HepG2 (cell line): ENCODE measurements around the gene C22orf15. TPM values are rescaled to one million over a fixed set of nuclear protein-coding genes. Genes with fewer than 3 reads are reported as not detected.

Source experiments
- ATRX ChIP-seq: sonication (generic); formaldehyde crosslinking; IDR thresholded peaks from 2 replicates; pipeline ENCODE4 v1.4.0; 2020; ENCODE audit warnings: missing genetic modification reagents, borderline replicate concordance
- KAT8 ChIP-seq: IDR thresholded peaks from 2 replicates; pipeline ENCODE4 v1.6.1; 2016; ENCODE audit warnings: missing genetic modification reagents, missing compliant biosample characterization
- MAFG ChIP-seq: sonication (generic); formaldehyde crosslinking; IDR thresholded peaks from 2 replicates; pipeline ENCODE4 v1.5.1; 2020; ENCODE audit warnings: mild to moderate bottlenecking, missing genetic modification reagents
- MTA1 ChIP-seq: sonication (generic); formaldehyde crosslinking; IDR thresholded peaks from 2 replicates; pipeline ENCODE4 v1.4.0; 2020; ENCODE audit warnings: missing genetic modification reagents, mild to moderate bottlenecking, borderline replicate concordance
- PHF20 ChIP-seq: sonication (generic); formaldehyde crosslinking; IDR thresholded peaks from 2 replicates; pipeline ENCODE4 v1.5.0; 2020; ENCODE audit warnings: mild to moderate bottlenecking, missing genetic modification reagents
- SALL2 ChIP-seq: sonication (generic); formaldehyde crosslinking; IDR thresholded peaks from 2 replicates; pipeline ENCODE4 v1.8.1; 2023; ENCODE audit warnings: mild to moderate bottlenecking, missing genetic modification reagents, inconsistent platforms
- TCF7L2 ChIP-seq: IDR thresholded peaks from 2 replicates; pipeline ENCODE4 v1.6.1; 2011; ENCODE audit warnings: mild to moderate bottlenecking, low read depth, low read length, moderate library complexity
- ZIK1 ChIP-seq: sonication (generic); formaldehyde crosslinking; IDR thresholded peaks from 2 replicates; pipeline ENCODE4 v1.5.0; 2020; ENCODE audit warnings: mild to moderate bottlenecking, low read depth, missing genetic modification reagents, borderline replicate concordance
- ZKSCAN8 ChIP-seq: IDR thresholded peaks from 2 replicates; pipeline ENCODE4 v1.6.1; 2016; ENCODE audit warnings: borderline replicate concordance, missing genetic modification reagents, missing compliant biosample characterization
- ZNF234 ChIP-seq: sonication (generic); formaldehyde crosslinking; conservative IDR thresholded peaks from 2 replicates; pipeline ENCODE4 v1.5.1; 2020; ENCODE audit warnings: mild to moderate bottlenecking, missing genetic modification reagents
- ZNF431 ChIP-seq: sonication (generic); formaldehyde crosslinking; IDR thresholded peaks from 2 replicates; pipeline ENCODE4 v1.9.0; 2022; ENCODE audit warnings: missing genetic modification reagents, low read depth, mild to moderate bottlenecking, borderline replicate concordance
- ZNF777 ChIP-seq: sonication (generic); formaldehyde crosslinking; IDR thresholded peaks from 2 replicates; pipeline ENCODE4 v1.4.0; 2020; ENCODE audit warnings: missing genetic modification reagents
- polyA plus RNA-seq, 8 experiments: library from polyadenylated mRNA; depleted of rRNA in 3 of 8; stranded (reverse) in 7 of 8; unstranded in 1 of 8; fragments of >200 nt; fragmentation: Illumina TruSeq in 4 of 8; extraction: Trizol in 4 of 8; gene quantifications; 2 replicates each; pipeline versions ENCODE4 v1.2.1 to v1.2.3, GENCODE V29; 2011 to 2016; ENCODE audit warnings: low read depth in 4 of 8, missing spikeins in 1 of 8, mixed read lengths in 1 of 8; ENCODE audit not compliant: insufficient read depth in 1 of 8
- total RNA-seq, 5 experiments: library from RNA; depleted of rRNA; stranded (reverse); fragments of >200 nt; fragmentation: Illumina TruSeq; extraction: Trizol; gene quantifications; 2 replicates each; pipeline ENCODE4 v1.2.3, GENCODE V29; 2016; ENCODE audit warnings: low read depth in 1 of 5
- TF ChIP-seq, protein P1 (sequence below): sonication (generic); formaldehyde crosslinking; IDR thresholded peaks from 2 replicates; pipeline ENCODE4 v1.5.1; 2020; ENCODE audit warnings: mild to moderate bottlenecking, missing genetic modification reagents, borderline replicate concordance
- TF ChIP-seq, protein P2 (sequence below): IDR thresholded peaks from 2 replicates; pipeline ENCODE4 v1.4.0; 2020; ENCODE audit warnings: mild to moderate bottlenecking, missing genetic modification reagents
- TF ChIP-seq, protein P3 (sequence below): sonication (generic); formaldehyde crosslinking; IDR thresholded peaks from 2 replicates; pipeline ENCODE4 v1.5.0; 2020; ENCODE audit warnings: mild to moderate bottlenecking, missing genetic modification reagents, borderline replicate concordance

C22orf15 gene
- total and polyA plus RNA-seq, 2 of the 13 experiments (the other 11 are each of a cell fraction or from before 2014, with no cell fraction given): not detected

DNA sequence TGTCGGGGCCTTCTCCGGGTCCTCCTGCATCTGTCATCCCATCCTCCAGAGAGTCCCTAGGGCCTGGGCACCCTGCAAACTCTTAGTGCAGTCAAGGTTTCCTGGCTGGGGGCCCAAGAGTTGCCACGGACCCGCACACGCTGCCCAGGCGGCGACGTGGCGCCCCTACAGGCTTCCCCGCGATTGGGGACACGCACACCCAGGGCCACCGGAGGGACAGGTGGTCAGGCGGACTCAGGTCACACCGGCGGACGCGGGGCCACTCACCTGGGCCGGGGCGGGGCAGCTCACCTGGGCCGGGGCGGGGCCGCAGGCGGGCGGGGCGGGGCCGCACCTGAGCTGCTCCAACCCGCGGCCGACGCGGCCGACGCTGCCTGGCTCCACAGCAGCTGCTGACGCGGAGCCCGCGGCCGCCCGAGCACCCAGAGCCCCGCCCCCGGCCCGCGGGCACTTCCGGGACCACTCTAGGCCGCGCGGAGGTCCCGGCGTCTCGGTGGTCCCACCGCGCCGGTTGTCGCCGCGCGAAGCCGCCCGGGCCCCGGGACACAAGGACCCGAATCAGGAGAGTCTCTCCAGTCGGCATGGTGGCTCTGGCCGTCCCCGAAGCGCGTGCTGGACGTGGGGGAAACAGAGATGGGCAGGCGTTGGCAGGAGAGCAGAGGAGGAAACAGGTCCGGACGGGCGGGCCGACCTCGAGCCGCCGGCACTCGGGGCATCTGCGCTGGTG, 11.9 kb upstream of the C22orf15 start, which contains the start of gene ZNF70 (continued):
- TF ChIP-seq, protein P1, sequence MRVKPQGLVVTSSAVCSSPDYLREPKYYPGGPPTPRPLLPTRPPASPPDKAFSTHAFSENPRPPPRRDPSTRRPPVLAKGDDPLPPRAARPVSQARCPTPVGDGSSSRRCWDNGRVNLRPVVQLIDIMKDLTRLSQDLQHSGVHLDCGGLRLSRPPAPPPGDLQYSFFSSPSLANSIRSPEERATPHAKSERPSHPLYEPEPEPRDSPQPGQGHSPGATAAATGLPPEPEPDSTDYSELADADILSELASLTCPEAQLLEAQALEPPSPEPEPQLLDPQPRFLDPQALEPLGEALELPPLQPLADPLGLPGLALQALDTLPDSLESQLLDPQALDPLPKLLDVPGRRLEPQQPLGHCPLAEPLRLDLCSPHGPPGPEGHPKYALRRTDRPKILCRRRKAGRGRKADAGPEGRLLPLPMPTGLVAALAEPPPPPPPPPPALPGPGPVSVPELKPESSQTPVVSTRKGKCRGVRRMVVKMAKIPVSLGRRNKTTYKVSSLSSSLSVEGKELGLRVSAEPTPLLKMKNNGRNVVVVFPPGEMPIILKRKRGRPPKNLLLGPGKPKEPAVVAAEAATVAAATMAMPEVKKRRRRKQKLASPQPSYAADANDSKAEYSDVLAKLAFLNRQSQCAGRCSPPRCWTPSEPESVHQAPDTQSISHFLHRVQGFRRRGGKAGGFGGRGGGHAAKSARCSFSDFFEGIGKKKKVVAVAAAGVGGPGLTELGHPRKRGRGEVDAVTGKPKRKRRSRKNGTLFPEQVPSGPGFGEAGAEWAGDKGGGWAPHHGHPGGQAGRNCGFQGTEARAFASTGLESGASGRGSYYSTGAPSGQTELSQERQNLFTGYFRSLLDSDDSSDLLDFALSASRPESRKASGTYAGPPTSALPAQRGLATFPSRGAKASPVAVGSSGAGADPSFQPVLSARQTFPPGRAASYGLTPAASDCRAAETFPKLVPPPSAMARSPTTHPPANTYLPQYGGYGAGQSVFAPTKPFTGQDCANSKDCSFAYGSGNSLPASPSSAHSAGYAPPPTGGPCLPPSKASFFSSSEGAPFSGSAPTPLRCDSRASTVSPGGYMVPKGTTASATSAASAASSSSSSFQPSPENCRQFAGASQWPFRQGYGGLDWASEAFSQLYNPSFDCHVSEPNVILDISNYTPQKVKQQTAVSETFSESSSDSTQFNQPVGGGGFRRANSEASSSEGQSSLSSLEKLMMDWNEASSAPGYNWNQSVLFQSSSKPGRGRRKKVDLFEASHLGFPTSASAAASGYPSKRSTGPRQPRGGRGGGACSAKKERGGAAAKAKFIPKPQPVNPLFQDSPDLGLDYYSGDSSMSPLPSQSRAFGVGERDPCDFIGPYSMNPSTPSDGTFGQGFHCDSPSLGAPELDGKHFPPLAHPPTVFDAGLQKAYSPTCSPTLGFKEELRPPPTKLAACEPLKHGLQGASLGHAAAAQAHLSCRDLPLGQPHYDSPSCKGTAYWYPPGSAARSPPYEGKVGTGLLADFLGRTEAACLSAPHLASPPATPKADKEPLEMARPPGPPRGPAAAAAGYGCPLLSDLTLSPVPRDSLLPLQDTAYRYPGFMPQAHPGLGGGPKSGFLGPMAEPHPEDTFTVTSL (CRISPR knock-in tag): no peak
- TF ChIP-seq ZNF234 (0 out of 2 replicates have a peak, but pooled peaks have one; percentile 35), ZIK1 (peak; percentile 52; the same call in 1 of the 2 replicates), TCF7L2 (no peak), MAFG (CRISPR knock-in tag) (no peak), ZNF777 (CRISPR knock-in tag) (0 out of 2 replicates have a peak, but pooled peaks have one; percentile 45), ZNF431 (CRISPR knock-in tag) (peak; percentile 9; the same call in 1 of the 2 replicates), ATRX (CRISPR knock-in tag) (no peak), KAT8 (CRISPR knock-in tag) (peak; percentile 57; the same call in 1 of the 2 replicates), MTA1 (CRISPR knock-in tag) (0 out of 2 replicates have a peak, but pooled peaks have one; percentile 18), PHF20 (CRISPR knock-in tag) (peak; percentile 74), ZKSCAN8 (CRISPR knock-in tag) (no peak), SALL2 (CRISPR knock-in tag) (no peak)
- TF ChIP-seq, protein P2, sequence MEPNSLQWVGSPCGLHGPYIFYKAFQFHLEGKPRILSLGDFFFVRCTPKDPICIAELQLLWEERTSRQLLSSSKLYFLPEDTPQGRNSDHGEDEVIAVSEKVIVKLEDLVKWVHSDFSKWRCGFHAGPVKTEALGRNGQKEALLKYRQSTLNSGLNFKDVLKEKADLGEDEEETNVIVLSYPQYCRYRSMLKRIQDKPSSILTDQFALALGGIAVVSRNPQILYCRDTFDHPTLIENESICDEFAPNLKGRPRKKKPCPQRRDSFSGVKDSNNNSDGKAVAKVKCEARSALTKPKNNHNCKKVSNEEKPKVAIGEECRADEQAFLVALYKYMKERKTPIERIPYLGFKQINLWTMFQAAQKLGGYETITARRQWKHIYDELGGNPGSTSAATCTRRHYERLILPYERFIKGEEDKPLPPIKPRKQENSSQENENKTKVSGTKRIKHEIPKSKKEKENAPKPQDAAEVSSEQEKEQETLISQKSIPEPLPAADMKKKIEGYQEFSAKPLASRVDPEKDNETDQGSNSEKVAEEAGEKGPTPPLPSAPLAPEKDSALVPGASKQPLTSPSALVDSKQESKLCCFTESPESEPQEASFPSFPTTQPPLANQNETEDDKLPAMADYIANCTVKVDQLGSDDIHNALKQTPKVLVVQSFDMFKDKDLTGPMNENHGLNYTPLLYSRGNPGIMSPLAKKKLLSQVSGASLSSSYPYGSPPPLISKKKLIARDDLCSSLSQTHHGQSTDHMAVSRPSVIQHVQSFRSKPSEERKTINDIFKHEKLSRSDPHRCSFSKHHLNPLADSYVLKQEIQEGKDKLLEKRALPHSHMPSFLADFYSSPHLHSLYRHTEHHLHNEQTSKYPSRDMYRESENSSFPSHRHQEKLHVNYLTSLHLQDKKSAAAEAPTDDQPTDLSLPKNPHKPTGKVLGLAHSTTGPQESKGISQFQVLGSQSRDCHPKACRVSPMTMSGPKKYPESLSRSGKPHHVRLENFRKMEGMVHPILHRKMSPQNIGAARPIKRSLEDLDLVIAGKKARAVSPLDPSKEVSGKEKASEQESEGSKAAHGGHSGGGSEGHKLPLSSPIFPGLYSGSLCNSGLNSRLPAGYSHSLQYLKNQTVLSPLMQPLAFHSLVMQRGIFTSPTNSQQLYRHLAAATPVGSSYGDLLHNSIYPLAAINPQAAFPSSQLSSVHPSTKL (CRISPR knock-in tag): no peak
- TF ChIP-seq, protein P3, sequence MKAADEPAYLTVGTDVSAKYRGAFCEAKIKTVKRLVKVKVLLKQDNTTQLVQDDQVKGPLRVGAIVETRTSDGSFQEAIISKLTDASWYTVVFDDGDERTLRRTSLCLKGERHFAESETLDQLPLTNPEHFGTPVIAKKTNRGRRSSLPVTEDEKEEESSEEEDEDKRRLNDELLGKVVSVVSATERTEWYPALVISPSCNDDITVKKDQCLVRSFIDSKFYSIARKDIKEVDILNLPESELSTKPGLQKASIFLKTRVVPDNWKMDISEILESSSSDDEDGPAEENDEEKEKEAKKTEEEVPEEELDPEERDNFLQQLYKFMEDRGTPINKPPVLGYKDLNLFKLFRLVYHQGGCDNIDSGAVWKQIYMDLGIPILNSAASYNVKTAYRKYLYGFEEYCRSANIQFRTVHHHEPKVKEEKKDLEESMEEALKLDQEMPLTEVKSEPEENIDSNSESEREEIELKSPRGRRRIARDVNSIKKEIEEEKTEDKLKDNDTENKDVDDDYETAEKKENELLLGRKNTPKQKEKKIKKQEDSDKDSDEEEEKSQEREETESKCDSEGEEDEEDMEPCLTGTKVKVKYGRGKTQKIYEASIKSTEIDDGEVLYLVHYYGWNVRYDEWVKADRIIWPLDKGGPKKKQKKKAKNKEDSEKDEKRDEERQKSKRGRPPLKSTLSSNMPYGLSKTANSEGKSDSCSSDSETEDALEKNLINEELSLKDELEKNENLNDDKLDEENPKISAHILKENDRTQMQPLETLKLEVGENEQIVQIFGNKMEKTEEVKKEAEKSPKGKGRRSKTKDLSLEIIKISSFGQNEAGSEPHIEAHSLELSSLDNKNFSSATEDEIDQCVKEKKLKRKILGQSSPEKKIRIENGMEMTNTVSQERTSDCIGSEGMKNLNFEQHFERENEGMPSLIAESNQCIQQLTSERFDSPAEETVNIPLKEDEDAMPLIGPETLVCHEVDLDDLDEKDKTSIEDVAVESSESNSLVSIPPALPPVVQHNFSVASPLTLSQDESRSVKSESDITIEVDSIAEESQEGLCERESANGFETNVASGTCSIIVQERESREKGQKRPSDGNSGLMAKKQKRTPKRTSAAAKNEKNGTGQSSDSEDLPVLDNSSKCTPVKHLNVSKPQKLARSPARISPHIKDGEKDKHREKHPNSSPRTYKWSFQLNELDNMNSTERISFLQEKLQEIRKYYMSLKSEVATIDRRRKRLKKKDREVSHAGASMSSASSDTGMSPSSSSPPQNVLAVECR (CRISPR knock-in tag): peak; percentile 79
